Keratinocyte (primary cell): Measurements from ENCODE around the gene ADAT1. TPM values are rescaled to one million over a fixed set of nuclear protein-coding genes. Genes with fewer than 3 reads are reported as not detected.

Experiments
- DNase-seq: peaks from one replicate; pipeline ENCODE4 v3.0.0-alpha.2; 2011; ENCODE audit warnings: low read depth, missing footprints, low spot score
- FAIRE-seq: peaks from 2 replicates; lab custom pipeline; 2011; peaks lifted over from hg19 to GRCh38; lab: Jason Lieb, UNC
- H2AFZ ChIP-seq: 2 replicates; pipeline ENCODE4 v1.6.0; 2012; ENCODE audit warnings: low read length, control low read depth, inconsistent platforms; ENCODE audit not compliant: control insufficient read depth
- H3K27ac ChIP-seq: 2 replicates; pipeline ENCODE4 v1.5.1; 2011; ENCODE audit warnings: low read length; ENCODE audit not compliant: control insufficient read depth, insufficient read depth
- H3K27me3 ChIP-seq: 3 replicates; pipeline ENCODE4 v1.6.0; 2011; ENCODE audit warnings: low read length; ENCODE audit not compliant: control insufficient read depth, insufficient read depth; ENCODE audit errors: extremely low read depth
- H3K36me3 ChIP-seq, 2 experiments: 2 replicates in 1 of 2; 3 replicates in 1 of 2; pipeline ENCODE4 v1.5.1; 2011; ENCODE audit warnings: low read length in 2 of 2, mild to moderate bottlenecking in 1 of 2; ENCODE audit not compliant: control insufficient read depth in 2 of 2, insufficient read depth in 2 of 2; ENCODE audit errors: extremely low read depth in 1 of 2
- H3K4me1 ChIP-seq: 3 replicates; pipeline ENCODE4 v1.5.1; 2011; ENCODE audit warnings: low read length; ENCODE audit not compliant: control insufficient read depth, insufficient read depth; ENCODE audit errors: extremely low read depth
- H3K4me2 ChIP-seq: 3 replicates; pipeline ENCODE4 v1.6.0; 2011; ENCODE audit warnings: low read depth, low read length; ENCODE audit not compliant: control insufficient read depth, insufficient read depth; ENCODE audit errors: extremely low read depth
- H3K4me3 ChIP-seq, 3 experiments: fragments of 200-600 bp in 1 of 3; sonication (generic) in 1 of 3; 2 replicates in 2 of 3; 3 replicates in 1 of 3; pipeline ENCODE4 v1.5.1; 2011 to 2016; ENCODE audit warnings: low read length in 3 of 3, mild to moderate bottlenecking in 3 of 3, control low read depth in 2 of 3, inconsistent platforms in 1 of 3, low read depth in 1 of 3, mixed read lengths in 1 of 3, mixed run types in 1 of 3, moderate library complexity in 1 of 3; ENCODE audit not compliant: control insufficient read depth in 2 of 3, insufficient read depth in 2 of 3; ENCODE audit errors: extremely low read depth in 1 of 3
- H3K79me2 ChIP-seq: 2 replicates; pipeline ENCODE4 v1.6.0; 2012; ENCODE audit warnings: low read length; ENCODE audit not compliant: control insufficient read depth, insufficient read depth
- H3K9ac ChIP-seq: 3 replicates; pipeline ENCODE4 v1.6.0; 2011; ENCODE audit warnings: low read length; ENCODE audit not compliant: control insufficient read depth, insufficient read depth; ENCODE audit errors: extremely low read depth
- H3K9me1 ChIP-seq: 3 replicates; pipeline ENCODE4 v1.6.0; 2011; ENCODE audit warnings: low read length; ENCODE audit not compliant: control insufficient read depth, insufficient read depth; ENCODE audit errors: extremely low read depth
- H3K9me3 ChIP-seq: 2 replicates; pipeline ENCODE4 v1.5.1; 2012; ENCODE audit warnings: low read depth, low read length; ENCODE audit not compliant: control insufficient read depth
- H4K20me1 ChIP-seq: 3 replicates; pipeline ENCODE4 v1.6.0; 2011; ENCODE audit warnings: low read length; ENCODE audit not compliant: control insufficient read depth, insufficient read depth; ENCODE audit errors: extremely low read depth
- EZH2 ChIP-seq: IDR thresholded peaks from one replicate; pipeline ENCODE4 v1.6.1; 2012; ENCODE audit warnings: inconsistent platforms, mild to moderate bottlenecking, low read length, moderate library complexity
- dilution Hi-C: fragments of 300-500 bp; cut with MboI; formaldehyde crosslinking; loops from one replicate; pipeline ENCODE4 v1.7.0; 2020; ENCODE audit warnings: low sequenced_read_pairs; ENCODE audit not compliant: extremely low pct_ligation_motif_present
- polyA plus RNA-seq, 5 experiments: library from polyadenylated mRNA; depleted of rRNA in 3 of 5; stranded (reverse) in 3 of 5; stranded (forward) in 1 of 5; unstranded in 1 of 5; fragments of >200 nt; gene quantifications; 1 replicate in 1 of 5; 2 replicates in 3 of 5; 3 replicates in 1 of 5; pipeline versions ENCODE4 v1.2.1 to v1.2.3, GENCODE V29; 2011 to 2012; ENCODE audit warnings: missing spikeins in 2 of 5, low read depth in 1 of 5, low replicate concordance in 1 of 5
- TF ChIP-seq, protein P1 (sequence below), 3 experiments: IDR thresholded peaks in 1 of 3; conservative IDR thresholded peaks in 1 of 3; optimal IDR thresholded peaks in 1 of 3; 2 replicates in 2 of 3; 3 replicates in 1 of 3; pipeline versions ENCODE3 to v1.5.1; 2011; ENCODE audit warnings: low read length in 3 of 3, mild to moderate bottlenecking in 3 of 3, moderate library complexity in 2 of 3, control low read depth in 1 of 3, inconsistent platforms in 1 of 3; ENCODE audit not compliant: insufficient read depth in 2 of 3; ENCODE audit errors: extremely low read depth in 1 of 3

ADAT1 gene
- polyA plus RNA-seq, 1 donor (not counting 4 experiments of a cell fraction or from before 2014, with no cell fraction given) = 34.4 TPM

DNA sequence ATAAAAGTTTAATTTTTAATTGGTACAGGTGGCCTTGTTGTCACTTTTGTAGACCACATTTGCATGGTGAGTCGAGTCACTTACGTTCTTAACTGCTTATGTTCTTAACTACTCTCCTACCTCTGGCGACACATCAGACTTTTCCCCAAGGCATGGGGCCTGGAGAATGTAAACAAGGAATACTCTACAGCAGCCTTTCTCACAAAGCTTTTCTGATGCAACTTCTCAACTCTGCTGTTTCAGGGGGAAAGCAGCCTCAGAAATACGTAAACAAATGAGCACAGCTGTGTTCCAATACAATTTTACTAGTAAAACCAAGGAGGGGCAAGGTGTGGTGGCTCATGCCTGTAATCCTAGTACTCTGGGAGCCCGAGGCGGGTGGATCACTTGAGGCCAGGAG is 17.5 kb upstream of the ADAT1 start:
- Histone ChIP-seq H3K4me1 (peaks cover 11% of the 10 kb centered on the region), H3K9ac (no peak overlapping the region), H4K20me1 (peaks cover 21% of the 10 kb centered on the region), H2AFZ (no peak overlapping the region), H3K27me3 (no peaks in the 10 kb centered on the region), H3K4me2 (no peak overlapping the region), H3K27ac (no peak overlapping the region), H3K4me3 (no peak overlapping the region), H3K79me2 (peaks cover 60% of the 10 kb centered on the region), H3K9me3 (no peaks in the 10 kb centered on the region), H3K36me3 (peaks cover 17 to 44% of the 10 kb centered on the region in 2 experiments), H3K9me1 (no peaks in the 10 kb centered on the region)
- TF ChIP-seq, protein P1, sequence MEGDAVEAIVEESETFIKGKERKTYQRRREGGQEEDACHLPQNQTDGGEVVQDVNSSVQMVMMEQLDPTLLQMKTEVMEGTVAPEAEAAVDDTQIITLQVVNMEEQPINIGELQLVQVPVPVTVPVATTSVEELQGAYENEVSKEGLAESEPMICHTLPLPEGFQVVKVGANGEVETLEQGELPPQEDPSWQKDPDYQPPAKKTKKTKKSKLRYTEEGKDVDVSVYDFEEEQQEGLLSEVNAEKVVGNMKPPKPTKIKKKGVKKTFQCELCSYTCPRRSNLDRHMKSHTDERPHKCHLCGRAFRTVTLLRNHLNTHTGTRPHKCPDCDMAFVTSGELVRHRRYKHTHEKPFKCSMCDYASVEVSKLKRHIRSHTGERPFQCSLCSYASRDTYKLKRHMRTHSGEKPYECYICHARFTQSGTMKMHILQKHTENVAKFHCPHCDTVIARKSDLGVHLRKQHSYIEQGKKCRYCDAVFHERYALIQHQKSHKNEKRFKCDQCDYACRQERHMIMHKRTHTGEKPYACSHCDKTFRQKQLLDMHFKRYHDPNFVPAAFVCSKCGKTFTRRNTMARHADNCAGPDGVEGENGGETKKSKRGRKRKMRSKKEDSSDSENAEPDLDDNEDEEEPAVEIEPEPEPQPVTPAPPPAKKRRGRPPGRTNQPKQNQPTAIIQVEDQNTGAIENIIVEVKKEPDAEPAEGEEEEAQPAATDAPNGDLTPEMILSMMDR (optimal IDR thresholded peaks at IDR 0.05 in 1 of 3, IDR thresholded peaks at IDR 0.05 in 1 of 3, conservative IDR thresholded peaks at IDR 0.05 in 1 of 3; ENCODE audit: extremely low read depth in 1 of 3, insufficient read depth in 2 of 3, low read length in 3 of 3) = no peak
- TF ChIP-seq EZH2 = no peak
- DNase-seq = no peak
- dilution Hi-C loops = no loop called here
- FAIRE-seq = no peak

- H3K9me3 ChIP-seq = no peaks in the 10 kb centered on the region
- H3K27me3 ChIP-seq = no peaks in the 10 kb centered on the region
- no peak for FAIRE-seq
- no peak overlapping the region for H3K27ac ChIP-seq
- no peak overlapping the region for H3K4me2 ChIP-seq
- H3K36me3 ChIP-seq = peaks cover 29 to 44% of the 10 kb centered on the region in 2 experiments
- H3K79me2 ChIP-seq = peaks cover 9% of the 10 kb centered on the region
- no peaks in the 10 kb centered on the region for H3K9me1 ChIP-seq
- no peaks in the 10 kb centered on the region for H3K4me1 ChIP-seq
- TF ChIP-seq, protein P1 (optimal IDR thresholded peaks at IDR 0.05 in 1 of 3, IDR thresholded peaks at IDR 0.05 in 1 of 3, conservative IDR thresholded peaks at IDR 0.05 in 1 of 3; ENCODE audit: extremely low read depth in 1 of 3, insufficient read depth in 2 of 3, low read length in 3 of 3) = no peak
- no peak for TF ChIP-seq EZH2
- no peak overlapping the region for H3K4me3 ChIP-seq
- H2AFZ ChIP-seq = no peak overlapping the region
- DNase-seq = no peak
- dilution Hi-C loops = no loop called here
- H3K9ac ChIP-seq = no peak overlapping the region
- peaks cover 3% of the 10 kb centered on the region for H4K20me1 ChIP-seq
Measured at GRCh38 chr16:75635036-75635435, 12.0 kb upstream of the ADAT1 start.
